Activated CD4-positive, alpha-beta T cell treated with anti-CD3 and anti-CD28 coated beads for 48 hours (primary cell): Measurements from ENCODE around the gene NXPE1.

Experiments
- DNase-seq: peaks from one replicate; pipeline ENCODE4 v3.0.0-alpha.2; 2020

Gene NXPE1

GRCh38 chr11:114562166-114562916 is 2.7 kb upstream of the NXPE1 start:
- DNase-seq, result no peak

DNA sequence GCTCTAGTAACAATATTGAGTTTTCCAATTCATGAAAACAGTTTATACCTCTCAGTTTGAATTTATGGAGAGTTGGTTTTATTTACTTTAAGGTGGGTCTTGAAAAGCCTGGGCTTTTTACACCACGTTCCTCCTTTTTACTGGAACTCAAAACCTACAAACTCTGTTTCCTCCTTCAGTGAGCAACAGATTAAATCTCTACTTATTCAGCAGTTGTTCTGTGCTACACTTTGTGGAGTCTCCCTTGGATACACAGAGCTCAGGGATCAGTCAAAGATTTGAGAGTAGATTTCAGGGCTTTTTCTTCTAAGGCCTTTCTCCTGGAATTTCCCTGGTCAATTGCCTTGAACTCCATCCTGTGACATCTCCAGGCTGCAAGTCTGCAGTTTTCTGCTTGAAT is 3.5 kb downstream of the NXPE1 start:
- no peak for DNase-seq

GRCh38 chr11:114553642-114554041 is 6.0 kb downstream of the NXPE1 start:
- no peak for DNase-seq

- no peak for DNase-seq
These were observed 8.6 kb downstream of the NXPE1 start for GRCh38 chr11:114551060-114551459.

GRCh38 chr11:114525682-114526081 is 34.0 kb downstream of the NXPE1 start:
- DNase-seq, result no peak

GRCh38 chr11:114524122-114524521 is 35.6 kb downstream of the NXPE1 start:
- no peak for DNase-seq

GRCh38 chr11:114522818-114523217 is 36.9 kb downstream of the NXPE1 start:
- no peak for DNase-seq

DNA sequence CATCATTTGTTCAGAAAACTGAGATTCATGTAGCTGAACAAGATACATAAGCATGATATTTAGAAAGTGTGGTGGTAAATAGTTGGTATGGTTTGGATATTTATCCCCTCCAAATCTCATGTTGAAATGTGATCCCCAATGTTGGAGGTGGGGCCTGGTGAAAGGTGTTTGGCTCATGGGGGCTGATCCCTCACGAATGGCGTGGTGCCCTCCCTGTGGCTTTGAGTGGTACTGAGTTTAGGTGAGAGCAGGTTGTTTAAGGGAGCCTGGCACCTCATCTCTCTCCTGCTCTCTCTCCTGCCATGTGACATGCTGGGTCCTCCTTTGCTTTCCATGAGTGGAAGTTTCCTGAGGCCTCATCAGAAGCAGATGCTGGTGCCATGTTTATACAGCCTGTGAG is 48.1 kb downstream of the NXPE1 start:
- no peak for DNase-seq

GRCh38 chr11:114511079-114511478 is 48.6 kb downstream of the NXPE1 start:
- DNase-seq, result no peak

GRCh38 chr11:114501901-114502300 is 57.8 kb downstream of the NXPE1 start:
- DNase-seq, result no peak

DNA sequence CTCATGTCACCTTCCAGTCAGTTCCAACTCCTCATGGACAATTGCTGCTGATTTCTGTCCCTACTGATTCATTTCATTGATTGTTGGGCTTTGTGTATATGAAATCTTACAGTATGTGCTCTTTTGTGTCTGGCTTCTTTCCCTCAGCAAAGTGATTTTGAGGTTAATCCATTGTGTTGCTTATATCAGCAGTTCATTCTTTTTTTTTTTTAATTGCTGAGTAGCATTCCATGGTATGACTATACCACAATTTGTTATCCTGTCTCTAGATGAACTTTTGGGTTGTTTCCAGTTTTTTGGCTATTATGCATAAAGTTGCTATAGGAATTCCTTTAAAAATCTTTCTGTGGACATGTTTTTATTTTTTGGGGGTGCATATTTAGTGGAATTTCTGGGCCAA is 59.9 kb downstream of the NXPE1 start:
- DNase-seq, result no peak

- no peak for DNase-seq
These were observed 62.8 kb downstream of the NXPE1 start for GRCh38 chr11:114496915-114497314.

- no peak for DNase-seq
These were observed 75.8 kb downstream of the NXPE1 start for GRCh38 chr11:114483929-114484328.

DNA sequence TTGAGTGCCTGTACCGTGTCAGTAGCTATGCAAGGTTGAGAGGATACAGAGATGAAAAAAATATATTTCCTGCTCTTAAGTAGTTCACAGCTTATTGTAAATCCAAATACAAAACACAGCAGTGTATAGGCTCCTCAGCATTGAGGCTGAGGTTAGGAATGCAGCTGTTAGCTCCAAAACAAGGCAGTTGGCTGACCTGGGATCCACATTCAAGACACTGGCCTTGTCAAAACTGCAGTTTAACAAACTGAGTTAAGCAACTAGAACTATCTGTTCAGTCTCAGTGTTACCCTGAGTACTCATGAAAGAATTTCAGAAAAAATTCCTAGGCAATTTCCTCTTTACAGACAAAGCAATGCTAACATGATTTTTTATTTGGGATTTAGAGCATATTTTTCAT is 77.6 kb downstream of the NXPE1 start:
- DNase-seq, result no peak

DNA sequence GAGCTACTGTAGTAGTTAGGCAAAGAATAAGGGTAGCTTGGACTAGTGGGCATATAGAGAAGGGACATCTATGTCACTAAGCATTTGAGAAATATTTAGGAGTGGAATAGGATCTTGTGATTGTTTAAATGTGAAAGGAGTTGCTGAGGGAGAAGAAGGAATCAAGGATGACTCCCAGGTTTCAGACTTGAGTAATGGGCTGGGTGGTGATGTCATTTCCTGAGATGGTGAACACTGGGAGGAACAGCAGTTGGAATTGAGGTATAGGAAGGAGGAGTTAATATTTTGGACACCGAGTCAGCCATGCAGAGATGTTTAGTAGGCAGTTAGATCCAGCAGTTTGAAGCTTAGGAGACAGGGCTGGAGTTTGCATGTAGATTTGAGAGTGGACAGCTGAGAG is 80.3 kb downstream of the NXPE1 start:
- DNase-seq, result no peak

DNA sequence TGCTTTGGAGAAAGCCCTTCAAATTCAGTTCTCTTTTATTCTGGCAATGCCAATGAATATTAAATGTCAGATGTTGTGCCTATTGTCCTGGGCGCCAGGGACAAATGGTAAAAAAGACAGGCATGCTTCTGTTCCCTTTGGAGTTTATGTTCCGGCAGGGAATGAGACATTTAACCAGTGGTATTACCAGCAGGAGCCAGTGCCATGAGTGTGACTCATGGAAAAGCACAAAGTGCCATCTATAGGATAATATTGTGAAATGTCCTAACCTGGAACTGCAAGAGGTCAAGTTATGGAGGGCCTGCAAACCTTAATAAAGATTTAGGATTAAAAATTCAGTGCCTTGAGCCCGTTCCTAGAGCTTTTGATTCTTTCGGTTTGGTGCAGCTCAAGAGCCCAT is 80.9 kb downstream of the NXPE1 start:
- DNase-seq, result no peak

- DNase-seq, result no peak
These were observed 81.7 kb downstream of the NXPE1 start for GRCh38 chr11:114478001-114478410.

DNA sequence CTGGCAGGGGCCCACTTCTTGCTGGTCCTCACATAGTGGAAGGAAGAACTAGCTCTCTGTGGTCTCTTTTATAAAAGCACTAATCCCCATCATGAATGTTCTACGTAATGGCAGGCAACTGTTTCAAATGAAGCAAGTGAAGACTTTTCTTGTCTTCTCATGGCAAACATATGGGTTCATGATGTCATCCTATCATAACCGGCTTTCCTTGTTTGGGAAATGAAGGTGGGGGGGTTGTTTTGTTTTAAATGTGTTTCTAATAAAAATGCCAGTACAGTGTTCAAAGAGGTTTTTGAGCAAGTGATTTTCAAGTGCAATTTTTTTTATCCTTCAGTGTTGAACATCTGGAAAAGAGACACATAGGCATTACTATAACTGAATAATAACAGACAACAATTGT is 87.0 kb downstream of the NXPE1 start:
- DNase-seq, result no peak
